ENCODE data around the gene TRIM64C.
"Not testable (repeated sequence)": the region's sequence is repeated elsewhere in the genome, so short reads cannot be mapped to it uniquely, and the experiment has no call there.

Gene TRIM64C

GRCh38 chr11:49059012-49059411, at the start of gene TRIM64C:
Gene TRIM64C (minus strand): TSS chr11:49059112. CDS start chr11:49059112, 0 bp downstream.
- not testable (repeated sequence) for H3K27me3 ChIP-seq (ENCODE audit: control insufficient read depth, insufficient read depth, low read length); H3K9me3 ChIP-seq (ENCODE audit: control insufficient read depth, insufficient read depth, low read length); H3K4me3 ChIP-seq (ENCODE audit: low read length); H3K27ac ChIP-seq (ENCODE audit: low read length); H3K4me1 ChIP-seq (ENCODE audit: control insufficient read depth, insufficient read depth, low read length); H3K36me3 ChIP-seq (ENCODE audit: control insufficient read depth, insufficient read depth, low read length); DNase-seq (ENCODE audit: low read depth, low spot score)
- WGBS (ENCODE audit: insufficient coverage, insufficient read length): no CpG with 5 or more reads among the region's 5 CpGs

- not testable (repeated sequence) for H3K27ac ChIP-seq (ENCODE audit: low read length); H3K27me3 ChIP-seq (ENCODE audit: control insufficient read depth, insufficient read depth, low read length); H3K9me3 ChIP-seq (ENCODE audit: control insufficient read depth, insufficient read depth, low read length); DNase-seq (ENCODE audit: low read depth, low spot score); H3K4me1 ChIP-seq (ENCODE audit: control insufficient read depth, insufficient read depth, low read length); H3K4me3 ChIP-seq (ENCODE audit: low read length); H3K36me3 ChIP-seq (ENCODE audit: control insufficient read depth, insufficient read depth, low read length)
- WGBS (ENCODE audit: insufficient coverage, insufficient read length): no CpG with 5 or more reads among the region's 24 CpGs
Measured at GRCh38 chr11:49102356-49102755, 43.4 kb upstream of the TRIM64C start.

- no CpG with 5 or more reads among the region's 5 CpGs for WGBS (ENCODE audit: insufficient coverage, insufficient read length)
- H3K27me3 ChIP-seq (ENCODE audit: control insufficient read depth, insufficient read depth, low read length); H3K4me1 ChIP-seq (ENCODE audit: control insufficient read depth, insufficient read depth, low read length); DNase-seq (ENCODE audit: low read depth, low spot score); H3K9me3 ChIP-seq (ENCODE audit: control insufficient read depth, insufficient read depth, low read length); H3K27ac ChIP-seq (ENCODE audit: low read length); H3K4me3 ChIP-seq (ENCODE audit: low read length); H3K36me3 ChIP-seq (ENCODE audit: control insufficient read depth, insufficient read depth, low read length): not testable (repeated sequence)
Measured at GRCh38 chr11:49069897-49070296, 11.0 kb upstream of the TRIM64C start.

GRCh38 chr11:49049821-49050220, 9.1 kb downstream of the TRIM64C start:
- H3K36me3 ChIP-seq (ENCODE audit: control insufficient read depth, insufficient read depth, low read length); H3K4me3 ChIP-seq (ENCODE audit: low read length); H3K4me1 ChIP-seq (ENCODE audit: control insufficient read depth, insufficient read depth, low read length); H3K27me3 ChIP-seq (ENCODE audit: control insufficient read depth, insufficient read depth, low read length); H3K9me3 ChIP-seq (ENCODE audit: control insufficient read depth, insufficient read depth, low read length); H3K27ac ChIP-seq (ENCODE audit: low read length); DNase-seq (ENCODE audit: low read depth, low spot score): not testable (repeated sequence)
- WGBS (ENCODE audit: insufficient coverage, insufficient read length): no CpG with 5 or more reads among the region's 38 CpGs

- not testable (repeated sequence) for H3K4me1 ChIP-seq (ENCODE audit: control insufficient read depth, insufficient read depth, low read length); DNase-seq (ENCODE audit: low read depth, low spot score)
- WGBS (ENCODE audit: insufficient coverage, insufficient read length): no CpG with 5 or more reads among the region's 28 CpGs
Measured at GRCh38 chr11:49048229-49048628, 10.7 kb downstream of the TRIM64C start.

GRCh38 chr11:49028523-49028922, 30.4 kb downstream of the TRIM64C start, which contains the start of gene TRIM49B:
Gene TRIM49B (plus strand): TSS chr11:49028823. CDS start chr11:49031600, 2,777 bp downstream.
- not testable (repeated sequence) for DNase-seq (ENCODE audit: low read depth, low spot score); H3K9me3 ChIP-seq (ENCODE audit: control insufficient read depth, insufficient read depth, low read length); H3K27me3 ChIP-seq (ENCODE audit: control insufficient read depth, insufficient read depth, low read length); H3K27ac ChIP-seq (ENCODE audit: low read length); H3K4me3 ChIP-seq (ENCODE audit: low read length); H3K4me1 ChIP-seq (ENCODE audit: control insufficient read depth, insufficient read depth, low read length); H3K36me3 ChIP-seq (ENCODE audit: control insufficient read depth, insufficient read depth, low read length)
- WGBS (ENCODE audit: insufficient coverage, insufficient read length): no CpG with 5 or more reads among the region's 2 CpGs

More at GRCh38 chr11:49048229-49048628, 10.7 kb downstream of the TRIM64C start:
- not testable (repeated sequence) for H3K27me3 ChIP-seq (ENCODE audit: control insufficient read depth, insufficient read depth, low read length); H3K36me3 ChIP-seq (ENCODE audit: control insufficient read depth, insufficient read depth, low read length); H3K9me3 ChIP-seq (ENCODE audit: control insufficient read depth, insufficient read depth, low read length); H3K4me3 ChIP-seq (ENCODE audit: low read length); H3K27ac ChIP-seq (ENCODE audit: low read length)
